HEK293 (cell line): Measurements from ENCODE around the gene NFIB.

Source experiments
- CTCF ChIA-PET: fragments of 350-600 bp; formaldehyde crosslinking; extraction: SDS; loops from one replicate; lab custom pipeline; 2021; ENCODE audit warnings: antibody characterized with exemption; lab: Yijun Ruan, JAX
- POLR2A ChIA-PET: fragments of 300-600 bp; formaldehyde crosslinking; extraction: SDS; loops from one replicate; lab custom pipeline; 2020; ENCODE audit warnings: antibody characterized with exemption, inconsistent platforms; lab: Yijun Ruan, JAX
- H3K27ac ChIP-seq: fragments of 200-500 bp; sonication (Bioruptor generic); 2 replicates; pipeline ENCODE4 v1.5.1; 2014; ENCODE audit warnings: low read depth, low read length, control low read depth, inconsistent platforms; ENCODE audit errors: extremely low read depth
- H3K36me3 ChIP-seq, 2 experiments: fragments of 200-500 bp in 1 of 2; sonication (Bioruptor generic) in 1 of 2; 1 replicate in 1 of 2; 2 replicates in 1 of 2; pipeline ENCODE4 v1.5.1; 2014 to 2017; ENCODE audit warnings: inconsistent platforms in 2 of 2, low read length in 2 of 2; ENCODE audit not compliant: control insufficient read depth in 2 of 2, insufficient read depth in 1 of 2
- H3K4me1 ChIP-seq: fragments of 200-500 bp; sonication (Bioruptor generic); 2 replicates; pipeline ENCODE4 v1.5.1; 2014; ENCODE audit warnings: mild to moderate bottlenecking, low read length, inconsistent platforms; ENCODE audit not compliant: control insufficient read depth, insufficient read depth
- H3K4me3 ChIP-seq: 2 replicates; pipeline ENCODE4 v1.5.1; 2011; ENCODE audit warnings: low read depth, mild to moderate bottlenecking, control low read depth, low read length, moderate library complexity
- H3K9me3 ChIP-seq: fragments of 200-500 bp; sonication (Bioruptor generic); 2 replicates; pipeline ENCODE4 v1.5.1; 2014; ENCODE audit warnings: low read depth, low read length, inconsistent platforms; ENCODE audit not compliant: control insufficient read depth, insufficient read depth
- HIC1 ChIP-seq: fragments of 450-650 bp; formaldehyde crosslinking; IDR thresholded peaks from 2 replicates; pipeline ENCODE4 v1.5.1; 2016; ENCODE audit warnings: missing biosample characterization, missing genetic modification characterization
- HOXA7 ChIP-seq: sonication (generic); formaldehyde crosslinking; IDR thresholded peaks from 2 replicates; pipeline ENCODE4 v1.8.1; 2022; ENCODE audit warnings: missing genetic modification reagents, borderline replicate concordance
- KLF9 ChIP-seq: fragments of 450-650 bp; formaldehyde crosslinking; IDR thresholded peaks from 2 replicates; pipeline ENCODE4 v1.5.1; 2016; ENCODE audit warnings: missing biosample characterization, missing genetic modification characterization, low read depth
- PRDM10 ChIP-seq: fragments of 450-650 bp; formaldehyde crosslinking; IDR thresholded peaks from 2 replicates; pipeline ENCODE4 v1.5.1; 2016; ENCODE audit warnings: missing biosample characterization, missing genetic modification characterization
- RBAK ChIP-seq: fragments of 450-650 bp; formaldehyde crosslinking; IDR thresholded peaks from 2 replicates; pipeline ENCODE4 v1.5.1; 2016; ENCODE audit warnings: missing biosample characterization, missing genetic modification characterization
- WT1 ChIP-seq: fragments of 450-650 bp; formaldehyde crosslinking; IDR thresholded peaks from 2 replicates; pipeline ENCODE4 v1.5.1; 2016; ENCODE audit warnings: missing biosample characterization, missing genetic modification characterization
- ZEB2 ChIP-seq: fragments of 450-650 bp; formaldehyde crosslinking; IDR thresholded peaks from 2 replicates; pipeline ENCODE4 v1.5.1; 2016; ENCODE audit warnings: missing biosample characterization, missing genetic modification characterization
- ZNF280C ChIP-seq: fragments of 450-650 bp; formaldehyde crosslinking; IDR thresholded peaks from 2 replicates; pipeline ENCODE4 v1.5.1; 2016; ENCODE audit warnings: missing biosample characterization, missing genetic modification characterization
- ZNF292 ChIP-seq: fragments of 450-650 bp; formaldehyde crosslinking; IDR thresholded peaks from 2 replicates; pipeline ENCODE4 v1.5.1; 2016; ENCODE audit warnings: low read depth, missing biosample characterization, missing genetic modification characterization, borderline replicate concordance
- ZNF324 ChIP-seq: fragments of 450-650 bp; formaldehyde crosslinking; IDR thresholded peaks from 2 replicates; pipeline ENCODE4 v1.5.1; 2016; ENCODE audit warnings: missing biosample characterization, missing genetic modification characterization
- ZNF354C ChIP-seq: fragments of 450-650 bp; formaldehyde crosslinking; IDR thresholded peaks from 2 replicates; pipeline ENCODE4 v1.5.1; 2016; ENCODE audit warnings: missing biosample characterization, missing genetic modification characterization, low read depth, borderline replicate concordance
- ZNF398 ChIP-seq: fragments of 450-650 bp; formaldehyde crosslinking; IDR thresholded peaks from 2 replicates; pipeline ENCODE4 v1.5.1; 2017; ENCODE audit warnings: missing biosample characterization, missing genetic modification characterization
- ZNF433 ChIP-seq: fragments of 450-650 bp; formaldehyde crosslinking; IDR thresholded peaks from 2 replicates; pipeline ENCODE4 v1.5.1; 2016; ENCODE audit warnings: missing biosample characterization, missing genetic modification characterization, low read depth
- ZNF473 ChIP-seq: fragments of 450-650 bp; formaldehyde crosslinking; IDR thresholded peaks from 2 replicates; pipeline ENCODE4 v1.5.1; 2017; ENCODE audit warnings: missing biosample characterization, missing genetic modification characterization
- ZNF518A ChIP-seq: fragments of 450-650 bp; formaldehyde crosslinking; conservative IDR thresholded peaks from 2 replicates; pipeline ENCODE4 v1.5.1; 2016; ENCODE audit warnings: low read depth, missing biosample characterization, missing genetic modification characterization
- ZNF555 ChIP-seq: fragments of 450-650 bp; formaldehyde crosslinking; conservative IDR thresholded peaks from 2 replicates; pipeline ENCODE4 v1.5.1; 2017; ENCODE audit warnings: missing biosample characterization, mild to moderate bottlenecking, missing genetic modification characterization, inconsistent platforms
- ZNF624 ChIP-seq: fragments of 450-650 bp; formaldehyde crosslinking; IDR thresholded peaks from 2 replicates; pipeline ENCODE4 v1.5.1; 2017; ENCODE audit warnings: missing biosample characterization, missing genetic modification characterization
- ZNF747 ChIP-seq: fragments of 450-650 bp; formaldehyde crosslinking; IDR thresholded peaks from 2 replicates; pipeline ENCODE4 v1.5.1; 2016; ENCODE audit warnings: missing biosample characterization, missing genetic modification characterization

The NFIB gene

GRCh38 chr9:14236591-14236990 is 77.3 kb downstream of the NFIB start (continued):
- TF ChIP-seq ZNF354C (tag by site-specific recombination), result no peak
- no peak for TF ChIP-seq ZNF324
- TF ChIP-seq ZNF747 (tag by site-specific recombination), result no peak
- TF ChIP-seq HIC1 (tag by site-specific recombination), result no peak
- TF ChIP-seq ZEB2, result no peak

GRCh38 chr9:14232111-14232510 is 81.8 kb downstream of the NFIB start:
- no peaks in the 10 kb centered on the region; a peak in 1 of 3 replicates for H3K36me3 ChIP-seq
- 0 out of 2 replicates have a peak, but pooled peaks cover 4% of the 10 kb centered on the region for H3K4me1 ChIP-seq
- H3K4me3 ChIP-seq, result no peak overlapping the region
- no peaks in the 10 kb centered on the region for H3K9me3 ChIP-seq
- CTCF ChIA-PET, result no interaction called here
- POLR2A ChIA-PET, result no interaction called here
- H3K27ac ChIP-seq, result no peak overlapping the region
- TF ChIP-seq HOXA7 (CRISPR knock-in tag), result no peak
- TF ChIP-seq WT1, result no peak
- TF ChIP-seq ZNF398 (tag by site-specific recombination), result no peak
- no peak for TF ChIP-seq ZNF473 (tag by site-specific recombination)
- TF ChIP-seq ZNF518A (tag by site-specific recombination), result no peak
- TF ChIP-seq ZNF433, result no peak
- TF ChIP-seq PRDM10 (tag by site-specific recombination), result no peak
- no peak for TF ChIP-seq ZNF292 (tag by site-specific recombination)
- TF ChIP-seq ZNF624 (tag by site-specific recombination), result no peak
- no peak for TF ChIP-seq ZNF555 (tag by site-specific recombination)
- no peak for TF ChIP-seq ZNF280C (tag by site-specific recombination)
- no peak for TF ChIP-seq RBAK (tag by site-specific recombination)
- TF ChIP-seq KLF9 (tag by site-specific recombination), result no peak
